GM19099 (cell line): ENCODE data around the gene WIF1.

Source experiments
- POLR2A ChIP-seq: IDR thresholded peaks from 3 replicates; pipeline ENCODE4 v1.6.1; 2011; ENCODE audit warnings: low read depth; ENCODE audit not compliant: insufficient read length; ENCODE audit errors: extremely low read depth

Gene WIF1

DNA sequence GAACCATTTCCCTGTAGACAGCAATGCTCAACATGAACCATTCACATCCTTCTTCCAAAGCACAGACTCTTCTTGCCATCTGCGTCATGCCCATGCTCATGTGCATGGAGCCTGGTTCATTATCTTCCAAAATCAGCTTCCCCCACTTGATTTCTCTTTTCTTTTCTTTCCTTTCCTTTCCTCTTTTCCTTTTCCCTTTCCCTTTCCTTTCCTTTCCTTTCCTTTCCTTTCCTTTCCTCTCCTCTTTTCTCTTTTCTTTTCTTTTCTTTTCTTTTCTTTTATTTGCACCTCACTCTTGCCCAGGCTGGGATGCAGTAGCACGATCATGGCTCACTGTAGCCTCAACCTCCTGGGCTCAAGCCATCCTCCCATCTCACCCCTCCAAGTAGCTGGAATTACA is 37.5 kb downstream of the WIF1 start:
- TF ChIP-seq POLR2A, result no peak

GRCh38 chr12:65082406-65082805 is 38.7 kb downstream of the WIF1 start:
- no peak for TF ChIP-seq POLR2A

- no peak for TF ChIP-seq POLR2A
Measured at GRCh38 chr12:65081496-65081895, 39.6 kb downstream of the WIF1 start.

- TF ChIP-seq POLR2A, result no peak
Measured at GRCh38 chr12:65074932-65075331, 46.2 kb downstream of the WIF1 start.

DNA sequence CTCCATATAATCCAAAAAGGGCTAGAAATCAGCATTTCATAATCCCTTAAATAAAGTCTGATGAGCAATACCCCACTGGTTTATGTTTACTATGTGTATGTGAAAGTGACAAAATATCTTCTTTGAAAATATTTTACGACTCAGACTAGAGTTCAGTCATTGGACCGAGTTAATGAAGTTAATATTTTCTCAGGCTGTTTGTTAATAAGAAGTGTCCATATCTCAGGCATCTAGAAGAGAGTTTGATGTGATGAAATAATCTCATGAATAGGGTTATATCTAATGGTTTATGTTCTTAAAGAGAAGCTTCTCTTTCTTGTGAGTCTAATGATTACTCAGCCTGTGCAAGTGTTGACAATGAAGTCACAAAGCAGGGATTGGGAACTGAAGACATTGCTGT is 51.8 kb downstream of the WIF1 start:
- no peak for TF ChIP-seq POLR2A

DNA sequence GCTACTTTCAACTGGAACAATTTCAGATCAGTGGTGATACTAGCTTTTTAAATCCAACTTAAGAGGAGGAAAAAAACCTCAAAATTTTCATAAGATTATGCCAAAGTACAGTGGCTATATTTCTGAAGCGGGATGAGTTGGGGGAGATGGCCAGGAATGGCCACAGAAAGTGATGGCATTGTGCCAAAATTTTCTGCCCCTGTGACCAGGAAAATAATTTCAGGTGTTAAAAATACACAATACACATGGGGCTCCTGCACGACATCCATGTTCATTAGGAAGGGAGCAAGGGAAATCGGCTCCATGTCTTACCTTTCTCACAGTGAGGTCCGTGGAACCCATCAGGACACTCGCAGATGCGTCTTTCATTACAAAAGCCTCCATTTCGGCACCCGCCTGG is 53.7 kb downstream of the WIF1 start:
- no peak for TF ChIP-seq POLR2A

- TF ChIP-seq POLR2A, result no peak
Measured at GRCh38 chr12:65055859-65056258, 65.2 kb downstream of the WIF1 start.

DNA sequence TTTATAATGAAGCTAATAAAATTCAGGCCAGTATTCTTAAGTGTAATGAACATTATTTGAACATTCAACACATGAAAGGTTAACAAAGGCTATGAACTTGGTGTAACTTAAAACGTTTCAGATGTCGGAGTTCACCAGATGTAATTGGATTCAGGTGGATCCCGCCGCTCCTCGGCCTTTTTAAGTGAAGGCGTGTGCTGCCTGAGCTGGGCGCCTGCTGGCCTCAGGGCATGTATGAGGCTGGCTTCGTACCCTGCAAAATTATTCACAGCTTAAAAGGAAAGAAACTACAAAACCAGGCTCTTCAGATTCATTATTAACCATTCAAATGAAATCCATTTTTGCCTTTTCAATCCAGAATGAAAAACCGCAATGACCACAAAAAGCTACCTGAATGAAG is 69.9 kb downstream of the WIF1 start:
- no peak for TF ChIP-seq POLR2A

- TF ChIP-seq POLR2A, result no peak
Measured at GRCh38 chr12:65045269-65045668, 75.8 kb downstream of the WIF1 start.

- TF ChIP-seq POLR2A, result no peak
Measured at GRCh38 chr12:65039301-65039700, 81.8 kb downstream of the WIF1 start.

DNA sequence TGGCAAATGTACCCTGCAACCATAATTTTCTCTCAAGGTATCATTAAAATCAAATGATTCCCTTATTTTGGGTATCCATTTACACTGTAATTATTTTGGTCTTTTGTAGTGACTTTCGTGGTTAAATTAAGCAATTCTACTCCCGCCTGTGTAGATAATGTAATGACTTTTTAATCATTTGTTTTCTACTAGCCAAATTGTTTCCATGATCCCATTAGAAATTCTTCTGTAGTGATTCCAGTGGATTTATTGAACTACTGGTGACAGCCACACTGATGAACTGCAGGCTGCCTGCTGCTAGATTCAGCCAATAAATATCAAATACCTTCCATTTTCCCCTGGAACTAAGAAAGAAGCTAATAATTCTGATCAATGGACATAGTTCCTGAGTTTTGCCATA is 96.0 kb downstream of the WIF1 start:
- no peak for TF ChIP-seq POLR2A

DNA sequence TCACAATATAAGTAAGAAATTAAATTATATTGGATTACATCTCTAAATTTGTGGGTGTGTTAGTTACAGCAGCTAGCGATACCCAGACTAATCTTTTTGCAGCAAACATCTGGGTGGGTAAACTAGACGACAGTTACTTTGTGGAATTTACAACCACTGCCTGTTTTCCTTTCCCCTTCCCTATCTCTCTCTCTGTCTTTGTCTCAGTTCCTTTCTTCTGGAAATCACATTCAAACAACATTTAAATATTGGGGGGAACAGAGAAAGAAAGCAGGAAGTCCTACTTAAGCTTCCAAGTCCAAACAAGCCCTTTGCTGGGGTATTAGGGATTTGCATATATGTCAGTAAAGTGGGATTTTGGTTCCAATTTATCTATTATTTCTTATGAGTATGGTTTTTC is 97.6 kb downstream of the WIF1 start:
- no peak for TF ChIP-seq POLR2A

GRCh38 chr12:65022960-65023359 is 98.1 kb downstream of the WIF1 start:
- TF ChIP-seq POLR2A, result no peak

DNA sequence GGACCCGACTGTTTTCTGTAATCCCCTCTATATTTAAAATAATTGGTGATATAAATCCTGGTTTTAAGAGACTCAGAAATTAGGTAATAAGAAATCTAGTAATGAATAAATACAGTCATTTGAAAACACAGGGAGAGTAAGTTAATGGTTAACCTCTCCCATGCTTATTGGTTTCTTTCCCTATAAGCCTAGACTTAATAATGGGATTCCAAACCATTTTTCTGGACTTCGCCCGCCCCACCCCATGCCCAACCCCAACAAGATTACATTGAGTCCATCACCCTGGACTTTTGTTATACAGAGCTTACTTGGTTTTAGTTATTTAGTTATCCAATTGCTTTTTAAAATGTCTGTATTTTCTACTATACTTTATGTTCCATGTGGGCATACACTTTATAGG is 98.7 kb downstream of the WIF1 start:
- no peak for TF ChIP-seq POLR2A

DNA sequence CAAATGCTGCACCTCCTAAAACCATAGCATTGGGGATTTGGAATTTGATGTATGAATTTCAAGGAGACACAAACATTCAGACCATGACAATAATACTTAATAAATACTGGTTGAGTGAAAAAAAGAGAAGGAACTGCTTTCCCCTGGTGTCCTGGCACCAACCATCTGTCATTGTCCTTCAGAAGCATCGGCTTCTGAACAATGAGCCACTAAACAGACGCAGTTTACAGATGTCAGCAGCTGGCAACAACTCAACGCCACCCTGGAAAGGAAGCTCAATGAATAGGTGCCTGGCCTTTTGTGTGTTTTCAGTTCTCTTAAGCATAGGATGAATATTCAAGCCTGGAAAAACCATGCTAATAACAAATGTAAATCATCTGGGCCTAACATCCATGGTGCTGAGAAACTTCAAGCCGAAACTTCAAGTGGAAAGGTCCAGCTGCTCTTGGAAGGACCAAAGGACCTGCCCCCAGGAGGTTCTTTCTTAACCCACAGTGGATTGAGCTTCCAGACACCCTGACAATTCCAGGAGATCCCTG is 101.3 kb downstream of the WIF1 start:
- TF ChIP-seq POLR2A, result no peak

DNA sequence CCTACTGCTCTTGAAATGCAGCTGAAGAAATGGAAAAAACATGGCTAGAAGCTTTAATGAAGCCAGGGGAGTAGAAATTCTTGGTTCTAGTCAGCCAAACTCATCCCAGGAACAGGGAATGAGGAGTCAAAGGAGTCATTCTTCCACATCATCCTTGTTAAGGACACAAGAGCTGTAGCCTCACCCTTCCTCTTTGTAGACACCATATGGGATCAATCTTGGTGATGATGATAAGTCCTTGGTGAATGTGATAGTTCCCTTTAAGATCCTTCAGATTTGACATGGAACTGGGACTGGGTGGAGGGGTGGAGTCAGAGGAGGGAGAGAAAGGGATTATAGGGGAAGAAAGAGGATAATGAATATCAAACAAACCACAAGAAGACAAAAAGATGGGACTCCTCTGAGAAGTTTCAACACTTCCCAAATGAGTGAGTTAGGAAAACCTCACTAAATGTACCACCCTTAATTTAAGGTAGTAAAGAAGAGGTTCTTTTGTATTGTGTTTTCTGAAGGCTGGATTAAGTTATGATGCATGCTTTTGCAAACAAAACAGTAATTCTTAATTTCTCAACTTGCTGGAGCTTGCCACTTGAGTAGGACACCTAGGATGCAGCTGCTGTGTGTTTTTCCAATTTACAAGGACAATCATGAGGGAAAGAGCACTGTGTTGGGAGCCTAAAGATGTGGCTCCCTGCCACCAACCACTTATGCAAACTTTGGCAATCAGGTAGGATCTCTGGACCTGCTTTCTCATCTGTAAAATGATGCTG is 104.0 kb downstream of the WIF1 start:
- no peak for TF ChIP-seq POLR2A

DNA sequence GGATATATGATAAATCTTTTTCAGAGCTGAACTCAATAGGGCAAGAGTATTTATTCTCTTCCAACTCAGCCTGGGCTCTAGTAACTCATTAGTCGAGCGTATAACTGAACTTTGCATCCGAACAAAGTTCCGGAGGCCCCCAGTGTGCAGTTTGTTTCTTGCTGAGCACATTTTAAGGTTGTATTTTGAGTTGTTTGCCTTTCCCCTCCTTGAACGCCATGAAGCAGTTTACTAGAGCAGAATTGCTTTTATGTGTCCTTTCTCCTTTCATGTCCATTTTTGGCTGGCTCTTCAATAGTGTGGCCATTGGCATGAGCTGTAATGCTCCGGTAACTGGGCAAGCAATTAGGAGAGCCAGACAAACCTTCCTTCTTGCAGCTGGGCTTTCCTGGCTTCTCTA is 105.3 kb downstream of the WIF1 start:
- no peak for TF ChIP-seq POLR2A
